ENCODE results near the gene TMEM266.

The TMEM266 gene

DNA sequence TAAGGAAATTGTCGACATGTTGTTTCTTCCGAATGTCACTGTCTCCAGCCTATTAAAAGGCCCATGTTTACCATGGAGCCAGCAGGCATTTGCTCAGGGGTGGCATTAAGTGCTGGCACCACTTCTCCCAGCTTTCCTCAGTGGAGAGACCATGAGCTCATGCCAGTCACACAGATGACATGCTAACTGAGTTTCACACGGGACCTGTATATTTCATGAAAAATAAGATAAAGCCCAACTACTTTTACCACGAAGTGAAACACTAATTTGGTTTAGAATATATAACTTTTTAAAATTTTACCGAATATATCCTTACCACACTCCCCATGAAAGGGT is 158.1 kb downstream of the TMEM266 start:
- no peak overlapping the region for H3K9ac ChIP-seq (ENCODE audit: low read length)
- H3K27me3 ChIP-seq (ENCODE audit: control insufficient read depth, insufficient read depth, low read length) = no peaks in the 10 kb centered on the region
- no peaks in the 10 kb centered on the region for H3K9me3 ChIP-seq (ENCODE audit: control insufficient read depth, low read depth, low read length)
- H3K4me1 ChIP-seq (ENCODE audit: control insufficient read depth, low read depth, low read length) = no peaks in the 10 kb centered on the region
- no peaks in the 10 kb centered on the region for H3K36me3 ChIP-seq (ENCODE audit: control insufficient read depth, low read depth, low read length)
- H3K27ac ChIP-seq (ENCODE audit: low read length) = no peak overlapping the region
- no peak overlapping the region for H3K4me3 ChIP-seq (ENCODE audit: low read length)

DNA sequence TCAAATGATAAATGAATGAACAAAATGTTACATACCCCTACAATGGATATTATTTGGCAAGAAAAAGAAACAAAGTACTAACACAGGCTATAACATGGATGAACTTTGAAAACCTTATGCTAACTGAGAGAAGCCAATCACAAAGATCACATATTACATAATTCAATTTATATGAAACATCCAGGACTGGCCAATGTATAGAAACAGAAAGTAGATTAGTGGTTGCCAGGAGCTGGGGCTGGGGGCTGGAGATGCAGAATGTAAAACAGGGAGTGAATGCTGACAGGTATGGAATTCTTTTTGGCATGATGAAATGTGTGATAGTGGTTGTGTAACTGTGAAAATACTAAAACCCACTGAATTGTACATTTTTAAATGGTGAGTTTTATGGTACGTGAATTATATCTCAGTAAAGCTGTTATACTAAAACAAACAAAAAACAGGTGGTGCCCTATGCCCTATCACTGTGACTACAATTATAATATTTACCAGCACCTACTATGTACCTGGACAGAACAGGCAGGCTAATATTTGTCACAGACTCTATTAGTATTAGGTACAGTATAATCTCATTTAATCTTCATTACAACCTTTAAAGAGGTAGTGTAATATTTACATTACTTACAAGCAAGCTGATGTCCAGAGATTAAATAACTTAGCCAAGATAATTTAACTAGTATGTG is 161.4 kb downstream of the TMEM266 start:
- H3K4me1 ChIP-seq (ENCODE audit: control insufficient read depth, low read depth, low read length) = no peaks in the 10 kb centered on the region
- no peaks in the 10 kb centered on the region for H3K9me3 ChIP-seq (ENCODE audit: control insufficient read depth, low read depth, low read length)
- H3K27ac ChIP-seq (ENCODE audit: low read length) = no peak overlapping the region
- H3K27me3 ChIP-seq (ENCODE audit: control insufficient read depth, insufficient read depth, low read length) = no peaks in the 10 kb centered on the region
- no peak overlapping the region for H3K4me3 ChIP-seq (ENCODE audit: low read length)
- no peak overlapping the region for H3K9ac ChIP-seq (ENCODE audit: low read length)
- H3K36me3 ChIP-seq (ENCODE audit: control insufficient read depth, low read depth, low read length) = peaks cover 4% of the 10 kb centered on the region

DNA sequence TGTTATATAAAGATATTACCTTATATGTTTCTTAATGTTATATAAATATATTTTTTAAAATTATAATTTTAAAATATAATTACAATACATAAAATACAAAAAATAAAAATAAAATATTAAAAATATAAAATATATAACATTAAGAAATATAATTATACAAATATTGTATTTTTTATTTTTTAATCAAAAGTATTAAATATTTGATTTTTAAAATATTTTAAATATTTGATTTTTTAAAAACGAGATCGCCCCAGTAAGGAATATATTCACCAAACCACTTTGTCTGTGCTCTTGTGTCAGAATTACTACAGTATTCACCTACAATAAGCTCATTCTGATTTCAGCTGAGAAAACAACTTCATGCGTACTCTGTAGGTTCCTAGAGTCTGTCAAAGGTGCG is 162.4 kb downstream of the TMEM266 start:
- Histone ChIP-seq H3K4me3 (ENCODE audit: low read length) (no peak overlapping the region), H3K9ac (ENCODE audit: low read length) (no peak overlapping the region), H3K27me3 (ENCODE audit: control insufficient read depth, insufficient read depth, low read length) (no peaks in the 10 kb centered on the region), H3K36me3 (ENCODE audit: control insufficient read depth, low read depth, low read length) (peaks cover 4% of the 10 kb centered on the region), H3K4me1 (ENCODE audit: control insufficient read depth, low read depth, low read length) (no peaks in the 10 kb centered on the region), H3K9me3 (ENCODE audit: control insufficient read depth, low read depth, low read length) (no peaks in the 10 kb centered on the region), H3K27ac (ENCODE audit: low read length) (no peak overlapping the region)

DNA sequence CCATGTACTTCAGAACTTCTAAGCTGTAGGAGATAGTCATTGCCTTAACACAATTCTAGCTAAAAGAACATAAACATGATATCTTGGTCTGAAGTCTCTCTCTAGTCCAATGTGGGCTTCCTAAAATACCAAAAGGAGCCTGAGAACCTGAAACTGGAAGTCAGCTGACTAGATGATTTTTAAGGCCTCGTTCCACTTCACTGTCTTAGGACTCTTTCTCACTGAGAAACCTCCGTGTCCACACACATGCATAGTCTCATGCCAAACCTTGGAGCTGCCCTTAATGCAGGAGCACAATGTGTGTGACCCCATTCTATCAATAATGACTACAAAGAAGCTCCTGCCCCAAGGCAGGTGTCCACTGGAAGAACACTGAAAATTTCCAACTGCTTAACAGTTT is 163.7 kb downstream of the TMEM266 start:
- no peak overlapping the region for H3K9ac ChIP-seq (ENCODE audit: low read length)
- no peaks in the 10 kb centered on the region for H3K4me1 ChIP-seq (ENCODE audit: control insufficient read depth, low read depth, low read length)
- peaks cover 4% of the 10 kb centered on the region for H3K36me3 ChIP-seq (ENCODE audit: control insufficient read depth, low read depth, low read length)
- no peaks in the 10 kb centered on the region for H3K9me3 ChIP-seq (ENCODE audit: control insufficient read depth, low read depth, low read length)
- H3K27ac ChIP-seq (ENCODE audit: low read length) = no peak overlapping the region
- H3K27me3 ChIP-seq (ENCODE audit: control insufficient read depth, insufficient read depth, low read length) = no peaks in the 10 kb centered on the region
- no peak overlapping the region for H3K4me3 ChIP-seq (ENCODE audit: low read length)

DNA sequence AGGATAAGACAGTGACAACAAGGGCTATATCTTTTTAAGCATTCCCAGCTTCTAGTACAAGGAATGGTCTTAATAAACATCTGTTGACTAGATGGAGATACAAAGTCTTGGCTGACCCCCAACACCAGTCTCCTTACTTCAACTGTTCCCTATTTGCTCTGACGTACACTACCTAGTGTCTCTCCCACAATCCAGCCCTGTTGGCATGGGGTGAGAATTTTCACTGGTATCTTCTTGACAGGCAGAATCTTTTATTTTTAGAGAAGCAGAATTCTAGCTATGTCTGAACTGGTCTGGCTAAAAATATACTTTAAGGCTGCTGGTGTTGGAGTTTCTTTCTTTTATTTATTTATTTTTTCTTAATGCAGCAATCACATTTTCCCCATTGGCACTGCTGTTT is 169.5 kb downstream of the TMEM266 start:
- no peak overlapping the region for H3K4me3 ChIP-seq (ENCODE audit: low read length)
- no peaks in the 10 kb centered on the region for H3K9me3 ChIP-seq (ENCODE audit: control insufficient read depth, low read depth, low read length)
- H3K27me3 ChIP-seq (ENCODE audit: control insufficient read depth, insufficient read depth, low read length) = no peaks in the 10 kb centered on the region
- no peak overlapping the region for H3K9ac ChIP-seq (ENCODE audit: low read length)
- H3K27ac ChIP-seq (ENCODE audit: low read length) = no peak overlapping the region
- peaks cover under 1% of the 10 kb centered on the region for H3K4me1 ChIP-seq (ENCODE audit: control insufficient read depth, low read depth, low read length)
- H3K36me3 ChIP-seq (ENCODE audit: control insufficient read depth, low read depth, low read length) = peaks cover 9% of the 10 kb centered on the region

DNA sequence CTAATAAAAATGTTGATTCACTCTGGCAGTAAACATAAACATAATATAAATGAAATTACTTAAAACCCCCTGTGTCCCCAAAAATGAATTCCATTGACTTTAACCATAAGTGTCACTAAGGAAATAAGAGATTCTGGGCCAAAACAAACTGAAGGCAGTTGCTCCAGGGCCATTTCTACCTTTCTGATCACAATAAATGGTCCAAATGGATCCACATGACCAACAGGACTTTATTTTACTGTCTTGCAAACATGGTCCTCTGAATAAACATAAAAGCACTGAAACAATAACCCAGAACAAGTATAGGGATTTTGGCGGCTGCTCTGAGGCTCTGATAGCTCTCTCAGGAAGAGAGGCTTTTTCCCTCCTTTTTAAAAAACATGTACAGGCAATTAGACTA is 174.1 kb downstream of the TMEM266 start:
- peaks cover 10% of the 10 kb centered on the region for H3K4me1 ChIP-seq (ENCODE audit: control insufficient read depth, low read depth, low read length)
- H3K9ac ChIP-seq (ENCODE audit: low read length) = no peak overlapping the region
- no peak overlapping the region for H3K4me3 ChIP-seq (ENCODE audit: low read length)
- peaks cover 5% of the 10 kb centered on the region for H3K36me3 ChIP-seq (ENCODE audit: control insufficient read depth, low read depth, low read length)
- no peaks in the 10 kb centered on the region for H3K9me3 ChIP-seq (ENCODE audit: control insufficient read depth, low read depth, low read length)
- H3K27me3 ChIP-seq (ENCODE audit: control insufficient read depth, insufficient read depth, low read length) = no peaks in the 10 kb centered on the region
- no peak overlapping the region for H3K27ac ChIP-seq (ENCODE audit: low read length)

DNA sequence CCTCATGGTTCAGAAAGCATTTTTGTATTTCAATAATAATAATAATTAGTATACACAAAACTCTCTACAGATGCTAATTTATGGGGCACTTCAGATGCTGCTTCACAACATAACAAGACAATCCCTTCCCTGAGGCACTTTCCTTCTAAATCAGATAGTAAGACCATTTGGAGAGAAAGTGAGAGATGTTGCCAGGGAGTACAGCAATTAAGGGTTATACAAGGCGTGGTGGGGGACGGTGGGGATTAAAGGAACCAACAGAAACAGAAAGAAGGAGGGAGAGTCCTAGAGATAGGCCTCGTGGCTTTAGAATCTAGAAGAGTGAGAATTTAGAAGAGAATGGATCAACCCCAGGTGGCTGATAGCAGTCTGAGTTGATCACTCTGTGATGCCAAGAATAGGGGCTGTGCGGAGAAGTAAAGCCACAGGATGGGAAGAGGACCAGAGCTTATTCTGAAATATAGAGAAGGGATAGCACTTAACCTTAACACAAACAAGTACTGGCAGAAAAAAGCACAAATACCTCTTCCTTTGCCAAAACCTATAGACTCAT is 174.6 kb downstream of the TMEM266 start:
- H3K4me1 ChIP-seq (ENCODE audit: control insufficient read depth, low read depth, low read length) = peaks cover 10% of the 10 kb centered on the region
- H3K36me3 ChIP-seq (ENCODE audit: control insufficient read depth, low read depth, low read length) = peaks cover 5% of the 10 kb centered on the region
- H3K9ac ChIP-seq (ENCODE audit: low read length) = no peak overlapping the region
- H3K4me3 ChIP-seq (ENCODE audit: low read length) = no peak overlapping the region
- H3K27ac ChIP-seq (ENCODE audit: low read length) = no peak overlapping the region
- H3K27me3 ChIP-seq (ENCODE audit: control insufficient read depth, insufficient read depth, low read length) = no peaks in the 10 kb centered on the region
- no peaks in the 10 kb centered on the region for H3K9me3 ChIP-seq (ENCODE audit: control insufficient read depth, low read depth, low read length)

DNA sequence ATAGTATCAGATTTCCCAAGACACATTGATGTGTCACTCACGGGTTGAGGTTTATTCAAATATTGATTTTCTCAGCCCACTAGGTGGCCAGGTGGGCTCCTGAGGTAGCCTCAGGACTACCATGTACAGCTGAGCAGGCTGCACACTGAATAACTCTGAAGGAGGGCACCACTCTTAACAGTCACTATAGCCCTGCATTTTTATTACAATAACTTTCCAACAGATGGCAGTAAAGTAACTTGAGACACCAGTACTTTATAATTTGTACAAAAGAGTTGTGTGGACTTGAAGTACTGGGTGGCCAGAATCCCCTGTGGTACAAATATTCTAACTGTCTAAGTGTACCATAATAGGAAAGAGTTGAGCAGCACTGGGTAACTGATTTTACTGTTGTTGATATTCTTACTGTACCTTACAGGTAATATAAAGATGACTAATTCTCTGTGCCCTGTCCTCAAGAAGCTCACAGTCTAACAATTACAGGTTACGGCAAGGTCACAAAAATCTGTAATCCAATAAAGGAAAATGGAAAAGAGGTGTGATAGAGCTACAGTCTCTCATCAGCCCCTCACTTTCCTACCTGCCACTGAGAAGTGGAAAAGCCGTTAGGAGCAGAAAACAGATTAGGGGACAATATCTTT is 175.5 kb downstream of the TMEM266 start:
- H3K9ac ChIP-seq (ENCODE audit: low read length) = no peak overlapping the region
- no peak overlapping the region for H3K27ac ChIP-seq (ENCODE audit: low read length)
- peaks cover 5% of the 10 kb centered on the region for H3K36me3 ChIP-seq (ENCODE audit: control insufficient read depth, low read depth, low read length)
- H3K4me1 ChIP-seq (ENCODE audit: control insufficient read depth, low read depth, low read length) = peaks cover 10% of the 10 kb centered on the region
- no peaks in the 10 kb centered on the region for H3K9me3 ChIP-seq (ENCODE audit: control insufficient read depth, low read depth, low read length)
- no peaks in the 10 kb centered on the region for H3K27me3 ChIP-seq (ENCODE audit: control insufficient read depth, insufficient read depth, low read length)
- H3K4me3 ChIP-seq (ENCODE audit: low read length) = no peak overlapping the region

DNA sequence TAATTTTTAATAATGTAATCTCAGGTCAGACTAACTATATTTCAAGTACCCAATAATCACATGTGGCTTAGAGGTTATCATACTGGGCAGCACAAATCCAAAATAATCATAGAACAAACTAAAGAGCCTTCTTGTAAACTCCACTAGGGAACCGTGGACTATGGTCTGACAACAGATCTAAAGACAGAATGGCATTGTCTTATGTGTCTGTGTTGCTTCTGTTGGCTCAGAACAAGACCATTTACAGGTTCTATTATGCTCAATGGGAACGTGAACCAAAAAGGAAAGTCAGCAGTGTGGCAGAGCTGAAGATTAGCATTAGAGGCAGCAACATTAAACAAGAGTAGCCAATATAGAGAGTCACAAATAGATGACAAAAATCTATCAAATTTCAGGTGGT is 176.6 kb downstream of the TMEM266 start:
- Histone ChIP-seq H3K9ac (ENCODE audit: low read length) (no peak overlapping the region), H3K9me3 (ENCODE audit: control insufficient read depth, low read depth, low read length) (no peaks in the 10 kb centered on the region), H3K4me3 (ENCODE audit: low read length) (no peak overlapping the region), H3K27me3 (ENCODE audit: control insufficient read depth, insufficient read depth, low read length) (no peaks in the 10 kb centered on the region), H3K36me3 (ENCODE audit: control insufficient read depth, low read depth, low read length) (no peaks in the 10 kb centered on the region), H3K4me1 (ENCODE audit: control insufficient read depth, low read depth, low read length) (peaks cover 10% of the 10 kb centered on the region), H3K27ac (ENCODE audit: low read length) (no peak overlapping the region)

DNA sequence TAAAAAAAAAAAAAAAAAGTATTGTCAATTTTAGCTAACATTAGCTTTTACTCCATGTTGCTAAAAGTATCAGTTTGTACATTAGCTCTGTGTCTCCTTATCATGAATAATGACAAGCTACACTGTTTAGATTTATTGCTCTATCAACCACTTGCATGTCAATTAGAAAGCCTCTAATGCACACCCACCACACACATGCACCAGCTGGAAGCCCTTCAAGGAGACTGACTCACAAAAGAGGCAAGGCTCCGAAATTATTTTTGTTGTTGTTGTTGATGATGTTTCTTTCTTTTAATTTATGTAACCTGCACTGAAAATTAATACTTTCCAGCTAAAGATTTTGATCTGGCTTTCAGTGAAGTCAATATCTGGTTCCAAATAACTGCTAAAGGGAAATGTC is 180.0 kb downstream of the TMEM266 start:
- H3K4me3 ChIP-seq (ENCODE audit: low read length) = no peak overlapping the region
- peaks cover 4% of the 10 kb centered on the region for H3K4me1 ChIP-seq (ENCODE audit: control insufficient read depth, low read depth, low read length)
- H3K27me3 ChIP-seq (ENCODE audit: control insufficient read depth, insufficient read depth, low read length) = no peaks in the 10 kb centered on the region
- H3K27ac ChIP-seq (ENCODE audit: low read length) = no peak overlapping the region
- H3K36me3 ChIP-seq (ENCODE audit: control insufficient read depth, low read depth, low read length) = no peaks in the 10 kb centered on the region
- H3K9ac ChIP-seq (ENCODE audit: low read length) = no peak overlapping the region
- no peaks in the 10 kb centered on the region for H3K9me3 ChIP-seq (ENCODE audit: control insufficient read depth, low read depth, low read length)

DNA sequence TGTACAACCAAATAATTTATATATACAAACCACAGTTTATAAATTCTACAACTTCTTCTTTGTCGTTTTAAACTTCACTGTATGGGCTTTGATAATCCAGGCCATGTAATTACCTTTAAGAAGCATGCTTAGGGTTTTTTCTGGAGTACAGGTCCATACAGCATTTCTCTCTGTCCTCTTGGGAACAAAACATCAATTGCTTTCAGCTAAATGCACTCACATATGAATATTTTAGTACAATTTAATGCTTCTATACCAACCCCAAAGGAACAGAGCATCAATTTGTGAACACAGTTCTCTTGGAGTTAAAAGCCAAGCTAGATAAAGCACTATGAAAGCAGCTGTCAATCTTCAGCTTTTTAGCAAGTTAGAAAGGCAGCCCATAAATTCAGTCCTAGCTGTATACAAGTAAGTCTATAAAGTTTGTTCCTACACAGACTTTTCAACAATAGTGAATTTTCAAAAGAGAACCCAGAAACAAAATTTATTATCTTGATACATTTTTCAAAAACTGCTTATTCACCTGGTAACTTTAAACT is 185.4 kb downstream of the TMEM266 start:
- Histone ChIP-seq H3K4me1 (ENCODE audit: control insufficient read depth, low read depth, low read length) (no peaks in the 10 kb centered on the region), H3K9ac (ENCODE audit: low read length) (no peak overlapping the region), H3K4me3 (ENCODE audit: low read length) (no peak overlapping the region), H3K36me3 (ENCODE audit: control insufficient read depth, low read depth, low read length) (no peaks in the 10 kb centered on the region), H3K27ac (ENCODE audit: low read length) (no peak overlapping the region), H3K27me3 (ENCODE audit: control insufficient read depth, insufficient read depth, low read length) (no peaks in the 10 kb centered on the region), H3K9me3 (ENCODE audit: control insufficient read depth, low read depth, low read length) (no peaks in the 10 kb centered on the region)

DNA sequence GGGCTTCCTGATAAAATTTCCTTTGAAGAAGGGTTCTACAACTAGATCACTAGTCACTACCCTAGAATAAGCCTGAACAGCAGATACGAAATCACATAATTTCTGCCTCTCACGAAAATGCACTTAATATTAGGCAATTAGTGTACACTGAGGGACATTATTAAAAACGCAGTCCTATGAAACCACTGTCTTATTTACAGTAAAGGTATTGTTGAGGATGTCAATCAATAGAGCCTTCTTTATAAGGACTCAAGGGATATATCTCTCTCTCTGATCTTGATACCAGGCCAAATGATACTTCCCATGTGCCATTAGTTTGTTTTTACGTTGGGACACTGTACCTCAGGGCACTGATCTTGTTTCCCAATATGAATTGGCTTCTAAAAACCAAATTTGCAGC is 191.9 kb downstream of the TMEM266 start:
- Histone ChIP-seq H3K4me3 (ENCODE audit: low read length) (no peak overlapping the region), H3K27me3 (ENCODE audit: control insufficient read depth, insufficient read depth, low read length) (no peaks in the 10 kb centered on the region), H3K9ac (ENCODE audit: low read length) (no peak overlapping the region), H3K36me3 (ENCODE audit: control insufficient read depth, low read depth, low read length) (no peaks in the 10 kb centered on the region), H3K27ac (ENCODE audit: low read length) (no peak overlapping the region), H3K9me3 (ENCODE audit: control insufficient read depth, low read depth, low read length) (no peaks in the 10 kb centered on the region), H3K4me1 (ENCODE audit: control insufficient read depth, low read depth, low read length) (peaks cover 19% of the 10 kb centered on the region)

All from iPS-18a (cell line).